GM13976 (cell line): ENCODE results near the gene HECW1.

ENCODE experiments used
- DNase-seq: peaks from one replicate; pipeline ENCODE4 v3.0.0; 2012; ENCODE audit warnings: low spot score
- CTCF ChIP-seq: IDR thresholded peaks from 2 replicates; pipeline ENCODE4 v1.5.1; 2012; ENCODE audit warnings: borderline replicate concordance, mild to moderate bottlenecking; ENCODE audit not compliant: insufficient read depth; ENCODE audit errors: extremely low read depth, missing control alignments, control extremely low read depth
- in situ Hi-C: fragments of 300-500 bp; cut with MboI; formaldehyde crosslinking; loops from one replicate; pipeline ENCODE4 v1.12.0; 2022; ENCODE audit warnings: low sequenced_read_pairs, mixed read lengths, inconsistent platforms; ENCODE audit not compliant: unreplicated experiment

The HECW1 gene

GRCh38 chr7:43117861-43118260, 5.4 kb downstream of the HECW1 start:
- no peak for DNase-seq
- in situ Hi-C loops: no loop called here
- no peak for TF ChIP-seq CTCF

GRCh38 chr7:43118313-43118712, 5.9 kb downstream of the HECW1 start:
- TF ChIP-seq CTCF: no peak
- in situ Hi-C loops: no loop called here
- DNase-seq: no peak

GRCh38 chr7:43119371-43120075, 7.1 kb downstream of the HECW1 start:
- no peak for TF ChIP-seq CTCF

GRCh38 chr7:43121973-43122372, 9.5 kb downstream of the HECW1 start:
- in situ Hi-C loops: no loop called here
- TF ChIP-seq CTCF: no peak

More at GRCh38 chr7:43119371-43120075, 7.1 kb downstream of the HECW1 start:
- in situ Hi-C loops: no loop called here
- DNase-seq: no peak

GRCh38 chr7:43123457-43123856, 11.0 kb downstream of the HECW1 start:
- no peak for DNase-seq
- in situ Hi-C loops: no loop called here
- TF ChIP-seq CTCF: no peak

More at GRCh38 chr7:43121973-43122372, 9.5 kb downstream of the HECW1 start:
- DNase-seq: no peak

GRCh38 chr7:43124388-43124787, 11.9 kb downstream of the HECW1 start:
- no peak for DNase-seq
- in situ Hi-C loops: no loop called here
- TF ChIP-seq CTCF: no peak

GRCh38 chr7:43130347-43130746, 17.9 kb downstream of the HECW1 start:
- in situ Hi-C loops: no loop called here

More at GRCh38 chr7:43130347-43130746, 17.9 kb downstream of the HECW1 start:
- DNase-seq: no peak
- no peak for TF ChIP-seq CTCF
